Transverse colon (tissue), 4 donors: ENCODE measurements around the gene MAP1LC3A. TPM values are rescaled to one million over a fixed set of nuclear protein-coding genes. Genes with fewer than 3 reads are reported as not detected.

Experiments used
- DNase-seq: peaks from one replicate; pipeline ENCODE4 v3.0.0-alpha.2; 2019
- H3K27ac ChIP-seq, 4 donors: fragments of 200-600 bp; sonication (generic); 2 replicates each; pipeline ENCODE4 v1.5.1; 2016 to 2018; ENCODE audit warnings: inconsistent platforms in 4 of 4
- H3K27me3 ChIP-seq: fragments of 200-600 bp; sonication (generic); 2 replicates; pipeline ENCODE4 v1.5.1; 2017; ENCODE audit warnings: inconsistent platforms
- H3K36me3 ChIP-seq, 4 donors: fragments of 200-600 bp; sonication (generic); 2 replicates each; pipeline ENCODE4 v1.5.1; 2017 to 2019; ENCODE audit warnings: inconsistent platforms in 4 of 4
- H3K4me1 ChIP-seq, 4 donors: fragments of 200-600 bp; sonication (generic); 2 replicates each; pipeline ENCODE4 v1.5.1; 2017 to 2020; ENCODE audit warnings: inconsistent platforms in 4 of 4
- H3K4me3 ChIP-seq, 4 donors: fragments of 200-600 bp; sonication (generic); 1 replicate in 1 of 4; 2 replicates in 3 of 4; pipeline versions ENCODE4 v1.5.1 to v1.6.1; 2017 to 2019; ENCODE audit warnings: inconsistent platforms in 4 of 4
- H3K9me3 ChIP-seq, 2 donors: fragments of 200-600 bp; sonication (generic); 2 replicates each; pipeline ENCODE4 v1.5.1; 2017 to 2019; ENCODE audit warnings: inconsistent platforms in 2 of 2
- EP300 ChIP-seq: sonication (generic); formaldehyde crosslinking; IDR thresholded peaks from one replicate; pipeline ENCODE4 v1.6.1; 2017; ENCODE audit warnings: antibody characterized with exemption, low read depth
- POLR2A ChIP-seq: fragments of 450-650 bp; IDR thresholded peaks from one replicate; pipeline ENCODE4 v1.6.1; 2016; ENCODE audit warnings: antibody characterized with exemption, mild to moderate bottlenecking, moderate library complexity
- POLR2AphosphoS5 ChIP-seq, 3 donors: sonication (generic); formaldehyde crosslinking; IDR thresholded peaks; one replicate each; pipeline ENCODE4 v1.6.1; 2016; ENCODE audit warnings: antibody characterized with exemption in 3 of 3
- WGBS, 2 donors: methylation state at CpG; one replicate each; pipeline ENCODE4 v1.1.5; 2018; ENCODE audit warnings: low coverage in 1 of 2; 5-methylcytosine and 5-hydroxymethylcytosine counted together
- in situ Hi-C, 4 donors: fragments of 200-750 bp; cut with MboI; loops; one replicate each; pipeline versions ENCODE4 v1.15.0 to v1.15.1; 2017; ENCODE audit warnings: low sequenced_read_pairs in 3 of 4, low pct_ligation_motif_present in 1 of 4, low pct_unique_long_range_greater_than_20kb in 1 of 4
- intact Hi-C: fragments of 100-400 bp; cut with DNase I; formaldehyde crosslinking; loops from one replicate; pipeline ENCODE4 v1.15.1; 2023; ENCODE audit warnings: low total_unique reads
- total RNA-seq, 4 donors: library from RNA; depleted of rRNA; stranded (reverse); fragments of >200 nt; gene quantifications; one replicate each; pipeline ENCODE4 v1.1.0, GENCODE V29; 2016
- TF ChIP-seq, protein P1 (sequence below), 5 experiments: fragments of 200-600 bp in 3 of 5; fragments of 450-650 bp in 2 of 5; sonication (generic) in 3 of 5; IDR thresholded peaks; 1 replicate in 2 of 5; 2 replicates in 3 of 5; pipeline ENCODE4 v1.5.1; 2016 to 2017; ENCODE audit warnings: antibody characterized with exemption in 5 of 5, inconsistent platforms in 3 of 5, mild to moderate bottlenecking in 2 of 5, moderate library complexity in 1 of 5

MAP1LC3A gene
- total RNA-seq, 4 donors from 2014 or later: 41.8 to 166 (median 98.3) TPM

- Histone ChIP-seq H3K4me1 (peaks cover 0 to under 1% (median 0%) of the 10 kb centered on the region in 4 donors), H3K4me3 (no peak overlapping the region), H3K27me3 (no peaks in the 10 kb centered on the region), H3K36me3 (peaks cover 0 to 51% (median 13%) of the 10 kb centered on the region in 4 donors), H3K27ac (no peak overlapping the region), H3K9me3 (no peaks in the 10 kb centered on the region)
- intact Hi-C loops: no loop called here
- in situ Hi-C loops: no loop called here
- TF ChIP-seq POLR2AphosphoS5 (IDR thresholded peaks at IDR 0.05): no peak
- TF ChIP-seq POLR2A: no peak
- TF ChIP-seq EP300: no peak
- TF ChIP-seq, protein P1, sequence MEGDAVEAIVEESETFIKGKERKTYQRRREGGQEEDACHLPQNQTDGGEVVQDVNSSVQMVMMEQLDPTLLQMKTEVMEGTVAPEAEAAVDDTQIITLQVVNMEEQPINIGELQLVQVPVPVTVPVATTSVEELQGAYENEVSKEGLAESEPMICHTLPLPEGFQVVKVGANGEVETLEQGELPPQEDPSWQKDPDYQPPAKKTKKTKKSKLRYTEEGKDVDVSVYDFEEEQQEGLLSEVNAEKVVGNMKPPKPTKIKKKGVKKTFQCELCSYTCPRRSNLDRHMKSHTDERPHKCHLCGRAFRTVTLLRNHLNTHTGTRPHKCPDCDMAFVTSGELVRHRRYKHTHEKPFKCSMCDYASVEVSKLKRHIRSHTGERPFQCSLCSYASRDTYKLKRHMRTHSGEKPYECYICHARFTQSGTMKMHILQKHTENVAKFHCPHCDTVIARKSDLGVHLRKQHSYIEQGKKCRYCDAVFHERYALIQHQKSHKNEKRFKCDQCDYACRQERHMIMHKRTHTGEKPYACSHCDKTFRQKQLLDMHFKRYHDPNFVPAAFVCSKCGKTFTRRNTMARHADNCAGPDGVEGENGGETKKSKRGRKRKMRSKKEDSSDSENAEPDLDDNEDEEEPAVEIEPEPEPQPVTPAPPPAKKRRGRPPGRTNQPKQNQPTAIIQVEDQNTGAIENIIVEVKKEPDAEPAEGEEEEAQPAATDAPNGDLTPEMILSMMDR (IDR thresholded peaks at IDR 0.05): no peak
- DNase-seq: no peak
- WGBS, 2 donors: 94 to 95% methylated on average over 9 to 15 of the region's 15 CpGs
These were observed 23.1 kb upstream of the MAP1LC3A start for GRCh38 chr20:34535301-34535840.

DNA sequence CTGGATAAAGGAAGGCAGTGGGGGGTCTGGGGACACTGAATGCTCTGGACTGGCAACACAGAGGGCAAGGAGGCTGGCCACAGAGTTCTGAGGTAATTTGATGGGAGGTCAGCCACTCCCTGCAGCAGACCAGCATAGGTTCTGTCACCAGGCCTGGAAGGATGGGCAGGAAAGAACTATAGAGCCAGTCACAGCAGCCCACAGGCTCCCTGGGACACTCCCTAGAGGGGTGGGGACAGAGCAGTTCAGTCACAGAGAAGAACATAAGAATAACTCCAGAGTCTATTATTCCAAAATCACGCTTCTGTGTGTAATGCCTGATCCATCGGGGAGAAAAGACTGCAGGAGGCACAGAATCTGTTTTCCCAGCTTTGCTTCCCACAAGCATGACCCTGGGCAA is 22.7 kb upstream of the MAP1LC3A start:
- TF ChIP-seq POLR2A (no peak), POLR2AphosphoS5 (IDR thresholded peaks at IDR 0.05) (no peak)
- TF ChIP-seq, protein P1 (IDR thresholded peaks at IDR 0.05): no peak
- H3K36me3 ChIP-seq: peaks cover 0 to 56% (median 15%) of the 10 kb centered on the region in 4 donors
- no peaks in the 10 kb centered on the region for H3K9me3 ChIP-seq
- in situ Hi-C loops (no loop called here), intact Hi-C loops (no loop called here)
- no peaks in the 10 kb centered on the region for H3K27me3 ChIP-seq
- H3K4me1 ChIP-seq: no peaks in the 10 kb centered on the region
- no peak overlapping the region for H3K4me3 ChIP-seq
- DNase-seq: no peak
- WGBS, 2 donors: 89% methylated on average over 2 of the region's 2 CpGs; no CpG with 5 or more reads in 1 of the 2 donors
- no peak overlapping the region for H3K27ac ChIP-seq

DNA sequence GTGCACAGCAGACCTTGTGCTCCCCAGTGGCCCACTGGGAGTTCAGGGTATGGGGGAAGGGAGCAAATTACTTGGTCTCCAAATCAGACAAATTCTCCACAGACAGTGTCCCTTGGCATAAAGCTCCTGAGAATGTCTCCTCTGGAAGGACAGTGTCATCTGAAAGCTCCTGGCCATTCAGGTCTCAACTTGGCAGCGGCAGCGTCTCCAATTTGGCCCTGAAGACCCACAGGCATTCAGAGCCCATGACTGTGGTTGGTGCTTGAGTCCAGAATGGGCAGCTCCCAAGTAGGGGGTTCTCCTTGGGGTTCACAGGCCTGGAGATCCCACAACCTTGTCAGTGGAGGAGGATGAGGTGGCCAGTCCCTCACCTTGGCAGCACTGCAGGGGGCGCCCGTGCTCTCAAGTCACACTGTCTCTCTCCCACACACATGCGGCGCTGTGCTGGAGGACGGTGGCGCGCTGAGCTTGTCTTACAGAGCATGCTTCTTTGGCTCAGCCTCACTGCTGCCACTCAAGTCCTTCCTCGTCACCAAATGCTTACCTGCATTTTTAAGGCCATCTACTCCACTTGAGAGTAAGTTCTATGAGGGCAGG is 21.6 kb upstream of the MAP1LC3A start:
- Histone ChIP-seq H3K4me1 (no peaks in the 10 kb centered on the region), H3K4me3 (no peak overlapping the region), H3K9me3 (no peaks in the 10 kb centered on the region), H3K27me3 (no peaks in the 10 kb centered on the region), H3K36me3 (peaks cover 0 to 64% (median 18%) of the 10 kb centered on the region in 4 donors), H3K27ac (no peak overlapping the region)
- intact Hi-C loops: no loop called here
- in situ Hi-C loops: no loop called here
- DNase-seq: peak; percentile 66
- WGBS, 2 donors: 76% methylated on average over 10 of the region's 10 CpGs; no CpG with 5 or more reads in 1 of the 2 donors
- TF ChIP-seq, protein P1 (IDR thresholded peaks at IDR 0.05): peak; percentile 33 to 43 (median 38)
- no peak for TF ChIP-seq POLR2A

DNA sequence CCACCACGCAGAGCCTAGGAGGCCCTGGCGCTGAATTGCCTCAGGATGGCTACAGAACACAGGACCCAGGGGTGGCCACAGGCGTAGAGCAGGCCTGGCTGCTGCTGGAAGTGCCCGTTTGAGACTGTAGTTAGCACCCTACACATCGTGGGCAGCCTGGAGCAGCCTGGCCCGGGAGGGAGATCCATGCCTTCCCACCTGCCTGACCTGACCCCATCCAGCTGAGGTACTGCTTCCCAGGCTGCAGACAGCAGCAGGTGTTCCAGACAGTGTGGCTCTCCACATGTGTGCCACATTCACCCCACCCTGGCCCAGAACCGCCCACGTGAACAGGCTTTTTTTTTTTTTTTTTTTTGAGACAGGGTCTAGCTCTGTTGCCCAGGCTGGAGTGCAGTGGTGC is 20.9 kb upstream of the MAP1LC3A start:
- no peaks in the 10 kb centered on the region for H3K4me1 ChIP-seq
- no peaks in the 10 kb centered on the region for H3K27me3 ChIP-seq
- H3K36me3 ChIP-seq: peaks cover 0 to 62% (median 18%) of the 10 kb centered on the region in 4 donors
- in situ Hi-C loops: no loop called here
- 81 to 100% methylated on average over 1 to 8 of the region's 8 CpGs for WGBS, 2 donors
- no peak for TF ChIP-seq POLR2AphosphoS5 (IDR thresholded peaks at IDR 0.05)
- no peak overlapping the region for H3K4me3 ChIP-seq
- H3K9me3 ChIP-seq: no peaks in the 10 kb centered on the region
- intact Hi-C loops: no loop called here
- H3K27ac ChIP-seq: no peak overlapping the region
- DNase-seq: no peak

GRCh38 chr20:34538671-34539123 is 19.8 kb upstream of the MAP1LC3A start:
- Histone ChIP-seq H3K4me3 (no peak overlapping the region), H3K36me3 (peaks cover 0 to 59% (median 15%) of the 10 kb centered on the region in 4 donors), H3K4me1 (peaks cover 0 to 10% (median 2%) of the 10 kb centered on the region in 4 donors), H3K27ac (no peak overlapping the region), H3K9me3 (no peaks in the 10 kb centered on the region), H3K27me3 (no peaks in the 10 kb centered on the region)
- in situ Hi-C loops: no loop called here
- DNase-seq: peak; percentile 55
- WGBS, 2 donors: 38 to 47% methylated on average over 3 to 5 of the region's 5 CpGs
- intact Hi-C loops: no loop called here
- no peak for TF ChIP-seq POLR2A
- TF ChIP-seq, protein P1 (IDR thresholded peaks at IDR 0.05): peak; percentile 71 to 80 (median 76)
- no peak for TF ChIP-seq EP300
- TF ChIP-seq POLR2AphosphoS5 (IDR thresholded peaks at IDR 0.05): no peak
